Sigmoid colon (tissue), 7 donors: ENCODE data around the gene NRG4. TPM values are rescaled to one million over a fixed set of nuclear protein-coding genes. Genes with fewer than 3 reads are reported as not detected.

Source experiments
- DNase-seq: peaks from one replicate; pipeline ENCODE4 v3.0.0-alpha.2; 2019
- H3K27ac ChIP-seq, 4 donors: fragments of 200-600 bp; sonication (generic); one replicate each; pipeline ENCODE4 v1.5.1; 2016 to 2019; ENCODE audit warnings: mild to moderate bottlenecking in 1 of 4
- H3K27me3 ChIP-seq, 3 donors: fragments of 200-600 bp; sonication (generic); one replicate each; pipeline ENCODE4 v1.5.1; 2019; ENCODE audit warnings: mild to moderate bottlenecking in 1 of 3
- H3K36me3 ChIP-seq, 4 donors: fragments of 200-600 bp; sonication (generic); one replicate each; pipeline ENCODE4 v1.5.1; 2016 to 2019
- H3K4me1 ChIP-seq, 4 donors: fragments of 200-600 bp; sonication (generic); one replicate each; pipeline ENCODE4 v1.5.1; 2017 to 2019
- H3K4me3 ChIP-seq, 4 donors: fragments of 200-600 bp; sonication (generic); one replicate each; pipeline ENCODE4 v1.5.1; 2017 to 2019; ENCODE audit warnings: mild to moderate bottlenecking in 2 of 4, moderate library complexity in 1 of 4
- H3K9me3 ChIP-seq, 4 donors: fragments of 200-600 bp in 3 of 4; sonication (generic) in 3 of 4; one replicate each; pipeline versions ENCODE4 v1.5.1 to v1.6.1; 2013 to 2019
- CTCF ChIP-seq, 4 experiments: fragments of 450-650 bp in 3 of 4; fragments of 200-600 bp in 1 of 4; IDR thresholded peaks; one replicate each; pipeline ENCODE4 v1.5.1; 2016 to 2019; ENCODE audit warnings: antibody characterized with exemption in 4 of 4, mild to moderate bottlenecking in 3 of 4, moderate library complexity in 2 of 4
- EP300 ChIP-seq, 4 donors: sonication (generic); formaldehyde crosslinking; IDR thresholded peaks; one replicate each; pipeline ENCODE4 v1.6.1; 2017; ENCODE audit warnings: antibody characterized with exemption in 4 of 4
- POLR2A ChIP-seq, 2 donors: fragments of 450-650 bp; IDR thresholded peaks; one replicate each; pipeline ENCODE4 v1.6.1; 2016; ENCODE audit warnings: antibody characterized with exemption in 2 of 2, mild to moderate bottlenecking in 2 of 2, moderate library complexity in 2 of 2
- POLR2AphosphoS5 ChIP-seq, 4 donors: sonication (generic); formaldehyde crosslinking; IDR thresholded peaks; one replicate each; pipeline ENCODE4 v1.6.1; 2017; ENCODE audit warnings: antibody characterized with exemption in 4 of 4
- WGBS, 2 donors: extraction: QIAGEN DNeasy Blood & Tissue Kit; methylation state at CpG; one replicate each; pipeline ENCODE4 v1.1.7; 2013; 5-methylcytosine and 5-hydroxymethylcytosine counted together
- intact Hi-C: fragments of 100-400 bp; cut with DNase I; formaldehyde crosslinking; loops from one replicate; pipeline ENCODE4 v1.15.1; 2023
- polyA plus RNA-seq, 3 donors: library from polyadenylated mRNA; stranded (reverse); fragments of 200-250 nt; gene quantifications; one replicate each; pipeline ENCODE4 v1.2.3, GENCODE V29; 2013
- total RNA-seq, 4 donors: library from RNA; depleted of rRNA; stranded (reverse); fragments of >200 nt; gene quantifications; one replicate each; pipeline ENCODE4 v1.1.0, GENCODE V29; 2016
- donor health status: healthy with polysubstance abuse.
- donor health status: Bipolar disorder and iron deficiency.
- donor health status: healthy.

NRG4 gene
- total and polyA plus RNA-seq, 7 donors: 0.76 to 3.9 (median 3.0) TPM; not detected in 4

- Histone ChIP-seq H3K9me3 (peaks cover 0 to 11% (median 2%) of the 10 kb centered on the region in 4 donors), H3K36me3 (no peaks in the 10 kb centered on the region), H3K4me1 (no peaks in the 10 kb centered on the region), H3K27ac (no peak overlapping the region), H3K4me3 (no peak overlapping the region), H3K27me3 (no peaks in the 10 kb centered on the region)
- DNase-seq: no peak
- no peak for TF ChIP-seq POLR2AphosphoS5 (IDR thresholded peaks at IDR 0.05)
- no peak for TF ChIP-seq CTCF (IDR thresholded peaks at IDR 0.05)
- no peak for TF ChIP-seq POLR2A (IDR thresholded peaks at IDR 0.05)
- TF ChIP-seq EP300 (IDR thresholded peaks at IDR 0.05): no peak
- intact Hi-C loops: no loop called here
- whole genome bisulfite sequencing, 2 donors: 51 to 68% methylated on average over 3 of the region's 3 CpGs
Observed at GRCh38 chr15:76035593-76035992, 23.4 kb upstream of the NRG4 start.

GRCh38 chr15:76034111-76034510 lies 21.9 kb upstream of the NRG4 start:
- TF ChIP-seq EP300 (IDR thresholded peaks at IDR 0.05) (no peak), POLR2A (IDR thresholded peaks at IDR 0.05) (no peak), CTCF (IDR thresholded peaks at IDR 0.05) (no peak), POLR2AphosphoS5 (IDR thresholded peaks at IDR 0.05) (no peak)
- H3K4me3 ChIP-seq: no peak overlapping the region
- no peaks in the 10 kb centered on the region for H3K36me3 ChIP-seq
- H3K27ac ChIP-seq: no peak overlapping the region
- H3K9me3 ChIP-seq: peaks cover 0 to 3% (median 0%) of the 10 kb centered on the region in 4 donors
- no peak for DNase-seq
- no peaks in the 10 kb centered on the region for H3K4me1 ChIP-seq
- no peaks in the 10 kb centered on the region for H3K27me3 ChIP-seq
- WGBS, 2 donors: 87 to 94% methylated on average over 2 of the region's 2 CpGs
- intact Hi-C loops: no loop called here

- H3K4me1 ChIP-seq: no peaks in the 10 kb centered on the region
- intact Hi-C loops: no loop called here
- TF ChIP-seq POLR2A (IDR thresholded peaks at IDR 0.05): no peak
- no peak for TF ChIP-seq EP300 (IDR thresholded peaks at IDR 0.05)
- no peak for TF ChIP-seq CTCF (IDR thresholded peaks at IDR 0.05)
- no peak for TF ChIP-seq POLR2AphosphoS5 (IDR thresholded peaks at IDR 0.05)
- WGBS, 2 donors: 94 to 96% methylated on average over 1 of the region's 1 CpG
- no peak overlapping the region for H3K27ac ChIP-seq
- H3K4me3 ChIP-seq: no peak overlapping the region
- no peaks in the 10 kb centered on the region for H3K27me3 ChIP-seq
- H3K9me3 ChIP-seq: peaks cover 0 to 2% (median 0%) of the 10 kb centered on the region in 4 donors
- DNase-seq: no peak
- H3K36me3 ChIP-seq: no peaks in the 10 kb centered on the region
Observed at GRCh38 chr15:76033438-76033837, 21.2 kb upstream of the NRG4 start.

GRCh38 chr15:76032046-76032445 lies 19.8 kb upstream of the NRG4 start:
- Histone ChIP-seq H3K9me3 (peaks cover 0 to 2% (median 0%) of the 10 kb centered on the region in 4 donors), H3K36me3 (no peaks in the 10 kb centered on the region), H3K27me3 (no peaks in the 10 kb centered on the region), H3K27ac (no peak overlapping the region), H3K4me1 (no peaks in the 10 kb centered on the region), H3K4me3 (no peak overlapping the region)
- TF ChIP-seq EP300 (IDR thresholded peaks at IDR 0.05) (no peak), CTCF (IDR thresholded peaks at IDR 0.05) (no peak), POLR2A (IDR thresholded peaks at IDR 0.05) (no peak), POLR2AphosphoS5 (IDR thresholded peaks at IDR 0.05) (no peak)
- intact Hi-C loops: no loop called here
- no peak for DNase-seq
- 85 to 90% methylated on average over 1 of the region's 1 CpG for WGBS, 2 donors
